ENCODE measurements around the gene CCDC71L.

GRCh38 chr7:106652092-106652491 lies 8.9 kb downstream of the CCDC71L start:
- TF ChIP-seq POLR2AphosphoS5 (IDR thresholded peaks at IDR 0.05) (no peak), POLR2A (IDR thresholded peaks at IDR 0.05; ENCODE audit: low read depth) (no peak)
